GM18505 (cell line): ENCODE measurements around the gene ELOB.

ENCODE experiments used
- ATAC-seq: cut with Tn5 transposase; IDR thresholded peaks from one replicate; pipeline ENCODE4 v1.9.1; 2021; ENCODE audit not compliant: unreplicated experiment
- POLR2A ChIP-seq: IDR thresholded peaks from 4 replicates; pipeline ENCODE4 v1.6.1; 2011; ENCODE audit warnings: borderline replicate concordance; ENCODE audit not compliant: insufficient read depth, insufficient read length; ENCODE audit errors: extremely low read depth

ELOB gene

DNA sequence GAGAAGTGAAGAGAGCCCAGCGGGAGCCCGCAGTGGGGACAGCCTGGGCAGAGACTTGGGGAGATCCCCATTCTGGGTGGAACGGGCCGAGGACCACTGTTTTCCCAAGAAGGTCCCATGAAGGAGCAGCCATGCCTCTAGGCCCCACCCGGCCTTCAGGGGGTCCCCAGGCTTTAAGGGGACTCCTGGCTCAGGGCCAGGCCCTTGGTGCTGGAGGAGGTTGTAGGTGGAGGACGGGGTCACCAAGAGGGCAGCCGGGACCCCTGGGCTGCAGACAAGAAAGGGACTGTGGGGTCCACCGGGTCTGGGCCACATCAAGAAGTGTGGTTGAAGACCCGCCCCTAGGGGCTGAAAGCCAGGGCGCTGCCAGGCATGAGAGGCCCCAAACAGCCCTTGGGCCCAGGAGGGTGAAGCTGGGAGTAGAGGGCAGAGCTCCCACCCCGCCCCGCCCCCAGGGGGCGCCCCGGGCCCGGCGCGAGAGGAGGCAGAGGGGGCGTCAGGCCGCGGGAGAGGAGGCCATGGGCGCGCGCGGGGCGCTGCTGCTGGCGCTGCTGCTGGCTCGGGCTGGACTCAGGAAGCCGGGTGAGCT, 39.8 kb upstream of the ELOB start, which contains the start of gene PRSS21:
TSS of gene PRSS21 (plus strand) at position 487 of the 589 bp plus-strand sequence. CDS start at position 519, 32 bp downstream.
- no peak for ATAC-seq
- no peak for TF ChIP-seq POLR2A

DNA sequence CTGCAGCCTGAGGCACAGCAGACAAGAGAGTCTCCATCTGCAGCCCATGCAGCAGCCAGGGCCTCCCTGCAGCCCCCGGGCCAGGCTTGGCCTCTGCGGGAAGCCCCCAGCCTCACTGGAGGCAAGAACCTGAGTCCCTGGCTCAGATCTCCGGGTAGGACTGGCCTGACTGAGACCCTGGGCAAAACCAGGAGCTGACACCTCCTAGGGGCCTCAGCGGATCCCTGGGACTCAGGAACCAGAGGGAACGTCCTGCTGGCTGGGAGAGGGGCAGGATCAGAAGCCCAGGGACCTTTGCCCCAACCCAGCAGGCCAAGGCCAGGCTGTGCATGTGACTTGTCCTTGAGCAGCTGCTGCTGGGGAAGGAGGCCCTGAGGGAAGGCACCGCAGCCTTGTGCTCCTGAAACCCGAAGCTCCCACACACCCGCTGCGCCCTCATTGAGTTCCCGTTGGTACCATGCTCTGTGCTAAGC, 38.3 kb upstream of the ELOB start:
- no peak for TF ChIP-seq POLR2A
- ATAC-seq = no peak

DNA sequence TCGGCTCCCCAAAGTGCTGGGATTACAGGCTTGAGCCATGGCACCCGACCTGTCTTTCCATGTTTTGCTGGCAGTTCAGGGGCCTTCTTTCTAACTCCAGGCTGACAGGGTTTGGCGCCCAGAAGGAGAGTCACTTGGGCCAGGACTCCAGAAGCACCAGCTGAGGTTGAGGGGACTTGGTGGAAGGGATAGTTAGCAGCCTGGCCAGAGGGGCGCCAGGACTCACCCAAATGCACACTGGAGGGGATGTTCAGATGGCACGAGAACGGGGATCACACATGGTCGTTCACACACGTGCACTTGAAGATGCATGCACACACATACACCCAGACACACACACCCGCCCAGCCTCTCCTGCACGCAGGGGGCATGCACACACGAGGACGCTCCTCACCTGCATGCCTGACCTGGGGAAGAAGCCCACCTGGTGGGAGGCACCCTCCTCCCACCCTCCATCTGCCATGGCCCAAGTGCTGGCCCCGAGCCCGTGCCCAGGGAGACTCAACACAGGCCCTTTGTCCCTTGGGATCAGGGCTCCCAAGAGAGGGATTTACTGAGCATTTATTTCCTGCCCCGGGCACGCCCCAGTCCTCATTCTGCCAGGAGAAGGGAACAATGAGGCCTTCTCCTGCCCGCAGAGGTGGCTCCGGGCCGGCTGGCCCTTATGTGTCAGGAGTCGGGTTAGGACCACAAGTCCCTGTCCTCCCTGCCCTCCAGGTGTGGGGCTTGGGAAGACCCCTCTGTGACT, 37.6 kb upstream of the ELOB start:
- TF ChIP-seq POLR2A = no peak
- ATAC-seq = no peak

DNA sequence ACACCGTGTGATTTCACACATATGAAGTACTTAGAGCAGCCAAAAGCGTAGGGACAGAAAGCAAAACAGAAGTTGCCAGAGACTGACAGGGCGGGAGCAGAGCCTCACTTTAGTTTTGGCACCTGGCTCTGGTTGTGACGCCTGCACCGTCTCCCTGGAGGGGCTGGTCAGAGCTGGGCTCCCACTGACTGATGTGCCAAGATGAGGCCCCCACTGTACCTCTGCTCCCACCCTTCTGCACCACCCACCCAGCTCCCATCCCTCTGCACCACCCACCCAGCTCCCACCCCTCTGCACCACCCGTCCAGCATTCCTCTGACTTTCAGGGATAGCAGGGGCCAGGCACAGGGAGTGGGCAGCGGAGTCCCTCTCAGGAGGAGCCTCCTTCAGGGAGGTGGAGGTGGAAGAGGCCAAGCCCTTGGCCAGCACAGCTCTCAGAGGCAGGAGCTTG, 36.7 kb upstream of the ELOB start:
- TF ChIP-seq POLR2A = no peak
- no peak for ATAC-seq

DNA sequence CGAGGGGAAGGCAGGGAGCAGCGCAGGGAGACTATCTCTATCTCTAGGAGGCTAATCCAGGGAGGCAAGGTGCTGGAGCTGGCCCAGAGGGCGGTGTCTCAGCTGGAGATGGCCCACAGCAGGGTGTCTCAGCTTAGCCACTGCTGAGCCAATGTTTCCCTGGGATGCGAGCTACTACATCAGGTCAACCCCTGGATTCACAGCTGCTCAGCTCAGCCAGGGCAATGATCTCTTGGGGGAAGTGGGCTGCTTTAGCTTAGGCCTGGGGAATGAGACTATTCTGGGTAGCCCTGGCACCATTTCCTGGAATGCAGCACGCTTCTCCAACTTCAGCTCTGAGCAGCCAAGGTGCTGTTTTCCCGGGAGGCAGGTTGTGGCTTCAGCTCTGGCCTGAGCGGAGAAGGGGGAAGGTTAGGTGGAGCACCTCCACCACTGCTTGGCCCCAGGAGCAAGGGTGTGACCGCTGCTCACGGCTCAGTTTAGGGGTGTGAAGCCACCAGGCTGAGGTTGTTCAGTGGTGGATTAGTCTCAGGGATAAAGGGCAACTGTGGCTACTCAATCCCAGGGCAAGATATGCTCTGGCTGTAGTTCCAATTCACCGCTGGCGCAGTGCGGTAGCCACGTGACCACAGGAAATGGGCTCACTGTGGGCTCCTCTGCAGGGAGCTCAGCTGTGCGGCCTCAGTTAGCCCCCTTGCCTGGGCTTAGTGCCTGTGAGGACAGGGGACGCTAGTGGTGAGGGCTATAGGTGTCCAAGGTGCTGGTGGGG, 34.8 kb upstream of the ELOB start:
- no peak for TF ChIP-seq POLR2A
- no peak for ATAC-seq

DNA sequence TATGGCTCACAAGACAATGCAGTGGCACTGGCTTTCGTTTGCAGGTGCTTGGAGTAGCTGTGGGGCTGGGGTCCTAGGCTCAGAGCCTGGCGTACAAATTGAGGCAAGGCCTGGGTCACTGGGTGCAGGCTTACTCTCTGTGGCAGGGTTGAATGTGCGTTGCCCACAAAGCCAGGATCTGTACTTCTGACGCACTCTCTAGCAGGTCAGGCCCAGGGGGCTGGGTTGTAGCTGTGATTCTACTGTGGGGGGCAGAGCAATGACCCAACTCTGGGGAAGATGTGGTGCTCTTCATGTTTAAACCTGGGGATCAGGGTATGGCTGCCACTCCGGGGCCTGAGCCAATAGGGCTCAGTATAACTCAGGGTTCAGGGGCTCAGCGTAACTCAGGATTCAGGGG, 33.6 kb upstream of the ELOB start:
- ATAC-seq = no peak
- TF ChIP-seq POLR2A = no peak

DNA sequence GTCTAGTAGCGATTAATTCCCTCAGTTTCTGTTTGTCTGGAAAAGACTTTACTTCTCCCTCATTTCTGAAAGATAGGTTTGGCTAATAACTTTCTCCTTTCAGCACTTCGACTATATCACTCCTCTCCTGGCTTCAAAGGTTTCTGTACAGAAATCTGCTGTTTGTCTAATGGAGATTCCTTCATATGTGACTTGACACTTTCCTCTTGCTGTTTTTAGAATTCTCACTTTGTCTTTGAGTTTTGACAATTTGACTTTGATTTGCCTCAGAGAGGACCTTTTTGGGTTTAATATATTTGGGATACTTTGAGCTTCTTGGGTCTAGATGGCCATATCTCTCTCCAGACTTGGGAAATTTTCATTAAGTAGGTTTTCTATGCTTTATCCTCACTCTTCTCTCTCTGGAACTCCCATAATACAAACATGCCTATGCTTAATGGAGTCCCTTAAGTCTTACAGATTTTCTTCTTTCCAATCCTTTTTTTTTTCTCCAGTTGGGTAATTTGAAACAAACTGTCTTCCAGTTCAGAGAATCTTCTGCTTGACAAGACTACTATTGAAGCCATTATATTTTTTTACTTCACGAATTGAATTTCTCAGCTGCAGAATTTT, 32.2 kb upstream of the ELOB start:
- no peak for ATAC-seq

DNA sequence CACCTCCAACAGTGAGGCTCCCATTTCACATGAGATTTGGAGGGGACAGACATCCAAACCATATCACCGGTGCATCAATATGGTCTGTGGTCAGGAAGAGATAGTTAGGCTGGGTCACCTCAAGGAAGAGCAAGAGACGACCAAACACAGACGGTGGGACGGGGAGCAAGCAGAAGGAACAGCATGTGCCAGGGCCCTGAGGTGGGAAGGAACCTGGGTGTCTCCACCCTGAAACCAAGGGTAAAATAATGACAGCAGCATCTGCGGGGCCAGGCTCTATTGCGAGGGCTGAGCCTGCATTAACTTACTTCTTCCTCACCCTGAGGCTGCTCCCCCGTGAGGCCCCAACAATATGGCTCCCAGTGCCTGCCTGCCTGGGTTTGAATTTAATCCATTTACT, 31.1 kb upstream of the ELOB start:
- no peak for TF ChIP-seq POLR2A
- no peak for ATAC-seq

More for the DNA sequence above, 32.2 kb upstream of the ELOB start:
- no peak for TF ChIP-seq POLR2A

DNA sequence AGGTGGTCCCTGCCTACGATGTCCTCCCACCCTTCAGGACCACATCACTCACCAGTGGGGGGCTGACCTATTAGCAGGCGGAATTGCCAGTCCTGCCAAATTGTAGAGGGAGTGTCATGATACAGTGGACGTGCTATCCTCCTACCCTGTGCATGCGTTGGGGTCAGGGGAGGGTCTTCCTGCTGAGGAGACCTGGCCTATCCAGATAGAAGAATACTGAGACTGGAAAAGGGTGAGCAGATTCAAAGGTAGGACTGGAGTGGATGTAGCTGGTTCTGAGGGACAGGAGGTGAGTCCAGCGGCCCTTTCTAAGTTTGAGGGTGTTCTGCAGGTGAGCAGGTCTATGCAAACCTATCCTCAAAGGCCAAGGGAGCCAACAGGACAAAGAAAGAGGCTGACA, 29.2 kb upstream of the ELOB start:
- no peak for TF ChIP-seq POLR2A
- no peak for ATAC-seq

DNA sequence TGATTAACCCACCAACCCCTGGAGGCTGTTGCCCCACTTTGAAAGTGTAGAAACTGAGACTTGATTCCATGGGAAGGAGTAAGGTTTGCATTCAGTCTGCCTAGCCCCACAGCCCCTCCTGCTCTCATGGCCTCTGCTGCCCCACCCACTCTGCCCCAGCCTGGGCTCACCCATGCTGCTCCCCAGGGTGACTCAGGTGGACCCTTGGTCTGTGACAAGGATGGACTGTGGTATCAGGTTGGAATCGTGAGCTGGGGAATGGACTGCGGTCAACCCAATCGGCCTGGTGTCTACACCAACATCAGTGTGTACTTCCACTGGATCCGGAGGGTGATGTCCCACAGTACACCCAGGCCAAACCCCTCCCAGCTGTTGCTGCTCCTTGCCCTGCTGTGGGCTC, 27.6 kb upstream of the ELOB start:
- ATAC-seq = no peak
- no peak for TF ChIP-seq POLR2A

DNA sequence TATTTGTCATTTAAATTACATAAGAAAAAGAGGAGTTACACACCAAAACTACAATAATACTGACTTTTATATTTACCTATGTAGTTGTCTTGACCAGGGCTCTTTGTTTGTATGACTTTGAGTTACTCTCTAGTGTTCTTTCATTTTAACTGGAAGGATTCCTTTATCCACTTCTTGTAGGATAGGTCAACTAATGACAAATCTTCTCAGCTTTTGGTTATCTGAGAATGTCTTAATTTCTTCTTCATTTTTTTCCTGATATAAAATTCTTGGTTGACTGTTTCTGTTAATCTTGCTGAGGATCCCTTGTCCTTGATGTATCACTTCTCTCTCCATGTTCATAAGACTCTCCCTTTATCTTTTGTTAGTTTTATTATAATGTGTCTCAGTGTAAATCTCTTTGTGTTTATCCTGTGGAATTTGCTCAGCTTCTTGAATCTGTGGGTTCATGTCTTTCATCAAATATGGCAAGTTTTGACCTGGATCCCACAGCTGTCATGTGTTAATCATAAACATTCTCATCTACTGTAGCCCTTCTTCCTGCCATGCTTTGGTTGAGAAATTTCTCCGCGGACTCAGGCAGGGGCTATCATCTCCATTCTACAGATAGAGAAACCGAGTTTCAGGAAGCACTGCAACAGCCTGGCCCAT, 26.6 kb upstream of the ELOB start:
- no peak for TF ChIP-seq POLR2A
- no peak for ATAC-seq

DNA sequence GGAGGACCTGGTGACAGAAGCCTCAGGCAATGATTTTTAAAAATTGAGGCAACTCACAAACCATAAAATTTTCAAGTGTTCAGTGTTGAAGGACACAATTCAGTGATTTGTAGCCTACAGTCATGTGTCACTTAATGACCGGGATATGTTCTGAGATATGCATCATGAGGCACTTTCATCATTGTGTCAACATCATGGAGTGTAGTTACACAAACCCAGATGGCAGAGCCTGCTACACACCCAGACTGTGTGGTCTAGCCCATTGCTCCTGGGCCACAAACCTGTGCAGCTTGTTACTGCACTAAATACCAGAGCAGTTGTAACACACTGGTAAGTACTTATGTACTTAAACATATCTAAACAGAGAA, 22.8 kb upstream of the ELOB start:
- no peak for ATAC-seq
- no peak for TF ChIP-seq POLR2A
